ENCODE results near the gene CNST. TPM values are rescaled to one million over a fixed set of nuclear protein-coding genes. Genes with fewer than 3 reads are reported as not detected.

The CNST gene
- total RNA-seq, 1 experiment from 2014 or later = 9.1 TPM

DNA sequence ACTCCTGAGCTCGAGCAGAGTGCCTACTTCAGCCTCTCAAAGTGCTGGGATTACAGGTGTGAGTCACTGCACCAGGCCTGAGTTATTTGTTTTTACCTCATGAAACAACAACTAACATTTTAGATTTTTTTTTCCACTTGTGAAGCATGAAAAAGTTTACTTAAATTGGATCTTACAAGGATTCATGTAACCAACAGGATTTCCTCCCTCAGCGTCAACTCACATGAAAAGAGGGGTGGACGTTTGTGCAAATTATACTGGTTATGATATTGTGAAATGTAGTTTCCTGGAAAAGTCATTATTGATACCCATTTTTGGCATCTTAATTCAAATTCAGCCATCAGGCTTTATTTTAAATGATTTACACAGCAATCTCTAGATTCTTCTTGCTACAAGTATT lies 6.5 kb downstream of the CNST start:
- Histone ChIP-seq H3K27me3 (ENCODE audit: insufficient read depth, low read depth) (no peaks in the 10 kb centered on the region), H2AFZ (no peak overlapping the region), H3K9me2 (ENCODE audit: insufficient read depth) (no peaks in the 10 kb centered on the region), H3K9me3 (ENCODE audit: insufficient read depth, low read depth) (no peaks in the 10 kb centered on the region), H3K79me2 (ENCODE audit: low read depth) (peaks cover 21% of the 10 kb centered on the region), H4K20me1 (ENCODE audit: insufficient read depth) (no peaks in the 10 kb centered on the region; the same call in 1 of the 2 replicates), H3K4me3 (no peak overlapping the region), H3K36me3 (ENCODE audit: low read depth) (no peaks in the 10 kb centered on the region), H3F3A (ENCODE audit: insufficient read depth, low read depth) (peaks cover 4% of the 10 kb centered on the region; the same call in 1 of the 2 replicates), H3K4me1 (replicated peaks; ENCODE audit: insufficient read depth) (peaks cover 6% of the 10 kb centered on the region), H3K4me2 (no peak overlapping the region), H3K27ac (no peak overlapping the region)
- no peak for TF ChIP-seq EZH2 (IDR thresholded peaks at IDR 0.05; ENCODE audit: low read depth)
- TF ChIP-seq, protein P1, sequence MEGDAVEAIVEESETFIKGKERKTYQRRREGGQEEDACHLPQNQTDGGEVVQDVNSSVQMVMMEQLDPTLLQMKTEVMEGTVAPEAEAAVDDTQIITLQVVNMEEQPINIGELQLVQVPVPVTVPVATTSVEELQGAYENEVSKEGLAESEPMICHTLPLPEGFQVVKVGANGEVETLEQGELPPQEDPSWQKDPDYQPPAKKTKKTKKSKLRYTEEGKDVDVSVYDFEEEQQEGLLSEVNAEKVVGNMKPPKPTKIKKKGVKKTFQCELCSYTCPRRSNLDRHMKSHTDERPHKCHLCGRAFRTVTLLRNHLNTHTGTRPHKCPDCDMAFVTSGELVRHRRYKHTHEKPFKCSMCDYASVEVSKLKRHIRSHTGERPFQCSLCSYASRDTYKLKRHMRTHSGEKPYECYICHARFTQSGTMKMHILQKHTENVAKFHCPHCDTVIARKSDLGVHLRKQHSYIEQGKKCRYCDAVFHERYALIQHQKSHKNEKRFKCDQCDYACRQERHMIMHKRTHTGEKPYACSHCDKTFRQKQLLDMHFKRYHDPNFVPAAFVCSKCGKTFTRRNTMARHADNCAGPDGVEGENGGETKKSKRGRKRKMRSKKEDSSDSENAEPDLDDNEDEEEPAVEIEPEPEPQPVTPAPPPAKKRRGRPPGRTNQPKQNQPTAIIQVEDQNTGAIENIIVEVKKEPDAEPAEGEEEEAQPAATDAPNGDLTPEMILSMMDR (conservative IDR thresholded peaks at IDR 0.05) = no peak
- no peak for DNase-seq
- ChIA-PET CTCF (no interaction called here), POLR2A (ENCODE audit: unreplicated experiment) (no interaction called here)
- BruUV-seq (replicated peaks) = no TSS peak
- intact Hi-C loops (cut with micrococcal nuclease; ENCODE audit: unreplicated experiment) = no loop called here

DNA sequence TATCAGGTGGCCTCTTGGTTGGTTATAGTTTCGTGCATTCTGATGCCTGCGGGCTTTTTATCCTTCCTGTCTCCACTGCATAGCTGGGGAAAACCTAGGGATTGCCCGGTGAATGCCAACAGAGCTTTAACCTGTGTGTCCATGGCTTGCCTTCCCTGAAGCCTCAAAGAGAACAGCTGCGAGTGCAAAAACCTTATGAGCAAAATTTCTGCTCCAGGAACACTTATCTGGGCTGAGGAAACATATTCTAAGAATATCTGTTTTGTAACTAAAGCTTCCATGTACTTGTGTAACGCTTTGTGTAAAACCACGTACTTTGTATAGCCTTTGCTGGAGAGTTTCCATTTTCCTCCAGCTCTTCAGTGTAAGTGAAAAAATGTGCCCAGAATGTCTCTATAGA lies 7.2 kb downstream of the CNST start:
- Histone ChIP-seq H3K27me3 (ENCODE audit: insufficient read depth, low read depth) (no peaks in the 10 kb centered on the region), H3K4me1 (replicated peaks; ENCODE audit: insufficient read depth) (no peaks in the 10 kb centered on the region), H3K4me2 (no peak overlapping the region), H3K9me3 (ENCODE audit: insufficient read depth, low read depth) (no peaks in the 10 kb centered on the region), H2AFZ (no peak overlapping the region), H4K20me1 (ENCODE audit: insufficient read depth) (no peaks in the 10 kb centered on the region; the same call in 1 of the 2 replicates), H3K9me2 (ENCODE audit: insufficient read depth) (no peaks in the 10 kb centered on the region), H3F3A (ENCODE audit: insufficient read depth, low read depth) (no peaks in the 10 kb centered on the region), H3K79me2 (ENCODE audit: low read depth) (peaks cover 13% of the 10 kb centered on the region), H3K27ac (no peak overlapping the region), H3K36me3 (ENCODE audit: low read depth) (no peaks in the 10 kb centered on the region), H3K4me3 (no peak overlapping the region)
- ChIA-PET POLR2A (ENCODE audit: unreplicated experiment) (no interaction called here), CTCF (no interaction called here)
- no peak for TF ChIP-seq EZH2 (IDR thresholded peaks at IDR 0.05; ENCODE audit: low read depth)
- TF ChIP-seq, protein P1 (conservative IDR thresholded peaks at IDR 0.05) = no peak
- intact Hi-C loops (cut with micrococcal nuclease; ENCODE audit: unreplicated experiment) = no loop called here
- BruUV-seq (replicated peaks) = no TSS peak
- DNase-seq = no peak

DNA sequence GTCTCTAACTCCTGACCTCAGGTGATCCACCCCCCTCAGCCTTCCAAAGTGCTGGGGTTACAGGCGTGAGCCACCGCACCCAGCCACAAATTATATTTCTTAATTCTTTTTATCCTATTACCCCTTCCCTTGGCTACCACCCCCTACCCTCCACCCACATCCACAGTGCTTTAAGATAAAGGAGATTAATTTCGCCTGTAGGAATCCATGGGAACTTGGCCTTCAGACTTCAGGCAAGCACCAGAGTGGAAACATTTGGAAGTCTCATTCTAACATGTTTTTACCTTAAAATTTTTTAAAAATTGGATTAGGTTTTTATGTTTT lies 10.4 kb downstream of the CNST start:
- DNase-seq = no peak
- Histone ChIP-seq H2AFZ (no peak overlapping the region), H3F3A (ENCODE audit: insufficient read depth, low read depth) (no peaks in the 10 kb centered on the region), H4K20me1 (ENCODE audit: insufficient read depth) (no peaks in the 10 kb centered on the region; the same call in 1 of the 2 replicates), H3K4me1 (replicated peaks; ENCODE audit: insufficient read depth) (no peaks in the 10 kb centered on the region), H3K9me2 (ENCODE audit: insufficient read depth) (no peaks in the 10 kb centered on the region), H3K27me3 (ENCODE audit: insufficient read depth, low read depth) (no peaks in the 10 kb centered on the region), H3K79me2 (ENCODE audit: low read depth) (no peaks in the 10 kb centered on the region), H3K4me2 (no peak overlapping the region), H3K4me3 (no peak overlapping the region), H3K9me3 (ENCODE audit: insufficient read depth, low read depth) (no peaks in the 10 kb centered on the region), H3K27ac (no peak overlapping the region), H3K36me3 (ENCODE audit: low read depth) (no peaks in the 10 kb centered on the region)
- CTCF ChIA-PET = no interaction called here
- TF ChIP-seq, protein P1 (conservative IDR thresholded peaks at IDR 0.05) = no peak
- no peak for TF ChIP-seq EZH2 (IDR thresholded peaks at IDR 0.05; ENCODE audit: low read depth)
- POLR2A ChIA-PET (ENCODE audit: unreplicated experiment) = no interaction called here
- no TSS peak for BruUV-seq (replicated peaks)
- intact Hi-C loops (cut with micrococcal nuclease; ENCODE audit: unreplicated experiment) = no loop called here

All from PC-9 (cell line).